ENCODE results near the gene DDIT3. TPM values are rescaled to one million over a fixed set of nuclear protein-coding genes. Genes with fewer than 3 reads are reported as not detected.

DDIT3 gene
- total RNA-seq, 2 donors from 2014 or later, result 9.9 to 12.4 TPM

GRCh38 chr12:57471661-57472060 lies 48.7 kb downstream of the DDIT3 start:
- Mint-ChIP-seq H3K4me3 (no peak overlapping the region), H3K27me3 (ENCODE audit: insufficient read depth) (peaks cover 63% of the 10 kb centered on the region), H3K9me3 (no peaks in the 10 kb centered on the region), H3K36me3 (ENCODE audit: low read depth) (no peaks in the 10 kb centered on the region), H3K4me1 (peaks cover 8% of the 10 kb centered on the region), H3K27ac (no peak overlapping the region)
- no peak for TF ChIP-seq CTCF (conservative IDR thresholded peaks at IDR 0.05)
- Histone ChIP-seq H3K36me3 (ENCODE audit: control insufficient read depth, insufficient read depth, low read length) (no peaks in the 10 kb centered on the region), H3K9ac (ENCODE audit: extremely low read depth, low read length, poor library complexity, severe bottlenecking) (no peak overlapping the region), H3K27me3 (ENCODE audit: control insufficient read depth, insufficient read depth, low read length, poor library complexity, severe bottlenecking) (peaks cover 52% of the 10 kb centered on the region), H3K4me1 (ENCODE audit: control insufficient read depth, insufficient read depth, low read length) (no peaks in the 10 kb centered on the region), H3K27ac (ENCODE audit: low read depth, low read length) (no peak overlapping the region), H3K9me3 (ENCODE audit: control insufficient read depth, low read length) (no peaks in the 10 kb centered on the region), H3K4me3 (ENCODE audit: low read length) (no peak overlapping the region)
- no peak for DNase-seq
- WGBS, 2 experiments (ENCODE audit: insufficient coverage in 1 of 2, insufficient read length in 1 of 2), result 86 to 91% methylated on average over 1 to 3 of the region's 3 CpGs

- Histone ChIP-seq H3K36me3 (ENCODE audit: control insufficient read depth, insufficient read depth, low read length) (no peaks in the 10 kb centered on the region), H3K27me3 (ENCODE audit: control insufficient read depth, insufficient read depth, low read length, poor library complexity, severe bottlenecking) (peaks cover 46% of the 10 kb centered on the region), H3K9me3 (ENCODE audit: control insufficient read depth, low read length) (no peaks in the 10 kb centered on the region), H3K4me1 (ENCODE audit: control insufficient read depth, insufficient read depth, low read length) (no peaks in the 10 kb centered on the region), H3K9ac (ENCODE audit: extremely low read depth, low read length, poor library complexity, severe bottlenecking) (no peak overlapping the region), H3K4me3 (ENCODE audit: low read length) (no peak overlapping the region), H3K27ac (ENCODE audit: low read depth, low read length) (no peak overlapping the region)
- 84 to 92% methylated on average over 2 to 4 of the region's 4 CpGs for WGBS, 2 experiments (ENCODE audit: insufficient coverage in 1 of 2, insufficient read length in 1 of 2)
- Mint-ChIP-seq H3K9me3 (no peaks in the 10 kb centered on the region), H3K36me3 (ENCODE audit: low read depth) (no peaks in the 10 kb centered on the region), H3K4me1 (peaks cover 4% of the 10 kb centered on the region), H3K27ac (no peak overlapping the region), H3K27me3 (ENCODE audit: insufficient read depth) (peaks cover 57% of the 10 kb centered on the region), H3K4me3 (no peak overlapping the region)
- DNase-seq, result no peak
- no peak for TF ChIP-seq CTCF (conservative IDR thresholded peaks at IDR 0.05)
These were observed 49.2 kb downstream of the DDIT3 start for GRCh38 chr12:57470970-57471656.

- no peak overlapping the region for H3K4me3 ChIP-seq (ENCODE audit: low read length)
- H3K4me1 ChIP-seq (ENCODE audit: control insufficient read depth, insufficient read depth, low read length), result no peaks in the 10 kb centered on the region
- H3K9me3 ChIP-seq (ENCODE audit: control insufficient read depth, low read length), result no peaks in the 10 kb centered on the region
- H3K27me3 ChIP-seq (ENCODE audit: control insufficient read depth, insufficient read depth, low read length, poor library complexity, severe bottlenecking), result peaks cover 44% of the 10 kb centered on the region
- no peak overlapping the region for H3K27ac ChIP-seq (ENCODE audit: low read depth, low read length)
- H3K36me3 ChIP-seq (ENCODE audit: control insufficient read depth, insufficient read depth, low read length), result no peaks in the 10 kb centered on the region
- WGBS, 2 experiments (ENCODE audit: insufficient coverage in 1 of 2, insufficient read length in 1 of 2), result 94 to 95% methylated on average over 13 to 14 of the region's 14 CpGs
- Mint-ChIP-seq H3K4me3 (no peak overlapping the region), H3K27ac (no peak overlapping the region), H3K27me3 (ENCODE audit: insufficient read depth) (peaks cover 53% of the 10 kb centered on the region), H3K9me3 (no peaks in the 10 kb centered on the region), H3K36me3 (ENCODE audit: low read depth) (no peaks in the 10 kb centered on the region), H3K4me1 (peaks cover 1% of the 10 kb centered on the region)
- DNase-seq, result no peak
- no peak overlapping the region for H3K9ac ChIP-seq (ENCODE audit: extremely low read depth, low read length, poor library complexity, severe bottlenecking)
- TF ChIP-seq CTCF (conservative IDR thresholded peaks at IDR 0.05), result no peak
These were observed 49.9 kb downstream of the DDIT3 start for GRCh38 chr12:57470286-57470969.

Measured in endodermal cell (in vitro differentiated cells).